Naive B cell (primary cell): ENCODE data around the gene C3AR1. TPM values are rescaled to one million over a fixed set of nuclear protein-coding genes. Genes with fewer than 3 reads are reported as not detected.

ENCODE experiments used
- polyA plus RNA-seq, 6 donors: library from polyadenylated mRNA; unstranded; fragments of 300-500 nt; fragmentation: Illumina TruSeq; gene quantifications; one replicate each; pipeline ENCODE4 v1.2.3, GENCODE V29; 2021; ENCODE audit warnings: low read depth in 6 of 6

C3AR1 gene
- polyA plus RNA-seq, 6 donors from 2014 or later, result 0.23 to 0.43 TPM; not detected in 4

Other genes with a start within 250 kb of the C3AR1 start
- under 1 TPM in 1 of 6 donors, not detected in 5; 0.58 TPM for gene SLC2A14, start 193.4 kb downstream of the C3AR1 start, polyA plus RNA-seq
- 100 to 1,000 TPM in 5 of 6 donors, 10 to 100 TPM in 1; 86.8 to 234 (median 144) TPM for gene SLC2A3, start 130.2 kb downstream of the C3AR1 start, polyA plus RNA-seq
- 10 to 100 TPM in 3 of 6 donors, 1 to 10 TPM in 3; 4.6 to 18.4 (median 10.3) TPM for gene FOXJ2, start 33.6 kb downstream of the C3AR1 start, polyA plus RNA-seq
- 10 to 100 TPM; 19.6 to 35.8 (median 24.2) TPM for gene NECAP1, start 15.9 kb upstream of the C3AR1 start, polyA plus RNA-seq
- gene CLEC4A, start 57.3 kb upstream of the C3AR1 start, polyA plus RNA-seq, result 10 to 100 TPM; 27.3 to 85.8 (median 33.5) TPM
- gene ZNF705A, start 90.7 kb upstream of the C3AR1 start, polyA plus RNA-seq, result not detected
- gene FAM90A1, start 161.3 kb upstream of the C3AR1 start, polyA plus RNA-seq, result not detected